Stimulated activated CD8-positive, alpha-beta memory T cell treated with anti-CD3 and anti-CD28 coated beads, Interleukin-4, amount 100 ng/mL, for 4 hours (primary cell): ENCODE data around the gene GSTM3.

Experiments
- DNase-seq, 2 donors: peaks; one replicate each; pipeline ENCODE4 v3.0.0-alpha.2; 2020; ENCODE audit warnings: low read depth in 2 of 2, low spot score in 1 of 2

GSTM3 gene

GRCh38 chr1:109740615-109741373 lies at the start of gene GSTM3:
Gene GSTM3, minus strand, starts transcription at chr1:109741038. Its CDS starts 751 bp downstream, at chr1:109740287.
- no peak for DNase-seq

DNA sequence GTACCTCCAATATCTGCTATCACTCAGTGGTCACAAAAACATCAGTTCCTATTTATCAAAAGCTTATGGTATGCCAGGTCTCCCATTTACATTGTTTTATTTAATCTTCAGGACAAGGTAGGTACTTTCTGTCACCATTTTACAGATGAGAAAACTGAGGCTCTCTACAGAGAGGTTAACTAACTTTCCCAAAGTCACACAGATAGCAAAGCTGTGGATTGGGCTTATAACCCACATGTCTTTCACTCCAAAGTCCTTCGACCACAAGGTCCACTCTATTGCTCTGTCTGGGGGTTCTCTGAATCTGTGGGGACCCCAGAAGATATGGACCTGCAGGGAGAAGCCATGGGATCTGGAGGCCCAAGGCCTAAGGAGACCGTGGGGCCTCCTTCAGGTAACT lies 49.5 kb upstream of the GSTM3 start:
- no peak for DNase-seq

DNA sequence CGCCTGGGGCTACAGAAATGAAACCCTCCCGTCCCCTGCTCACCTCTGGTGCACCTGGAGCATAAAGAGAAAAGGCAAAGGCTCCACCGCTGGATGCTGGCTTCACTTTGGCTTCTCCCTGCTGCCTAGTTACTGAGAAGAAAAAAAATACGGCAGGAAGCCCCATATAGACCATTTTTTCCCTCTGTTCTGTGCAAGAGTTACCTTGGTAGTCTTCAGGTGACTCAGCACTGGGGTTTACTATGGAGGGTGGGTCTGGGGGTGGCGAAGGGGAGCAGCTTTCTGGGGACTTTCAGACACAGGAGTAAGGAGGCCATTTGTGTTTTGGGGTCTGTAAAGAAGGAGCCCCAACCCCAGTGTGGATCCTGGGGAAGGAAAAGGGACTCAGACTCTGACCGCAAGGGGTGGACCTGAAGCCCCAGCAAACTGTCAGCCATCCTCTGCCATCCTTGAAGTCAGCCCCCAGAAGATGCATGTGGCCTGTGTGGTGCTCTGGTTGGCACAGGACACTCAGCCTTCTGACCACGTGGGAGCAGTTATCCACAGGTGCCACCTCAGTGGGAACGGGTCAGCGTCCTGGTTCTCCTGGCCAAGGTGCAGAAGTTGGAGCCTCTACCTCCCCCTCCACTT lies 48.8 kb upstream of the GSTM3 start:
- DNase-seq = no peak

DNA sequence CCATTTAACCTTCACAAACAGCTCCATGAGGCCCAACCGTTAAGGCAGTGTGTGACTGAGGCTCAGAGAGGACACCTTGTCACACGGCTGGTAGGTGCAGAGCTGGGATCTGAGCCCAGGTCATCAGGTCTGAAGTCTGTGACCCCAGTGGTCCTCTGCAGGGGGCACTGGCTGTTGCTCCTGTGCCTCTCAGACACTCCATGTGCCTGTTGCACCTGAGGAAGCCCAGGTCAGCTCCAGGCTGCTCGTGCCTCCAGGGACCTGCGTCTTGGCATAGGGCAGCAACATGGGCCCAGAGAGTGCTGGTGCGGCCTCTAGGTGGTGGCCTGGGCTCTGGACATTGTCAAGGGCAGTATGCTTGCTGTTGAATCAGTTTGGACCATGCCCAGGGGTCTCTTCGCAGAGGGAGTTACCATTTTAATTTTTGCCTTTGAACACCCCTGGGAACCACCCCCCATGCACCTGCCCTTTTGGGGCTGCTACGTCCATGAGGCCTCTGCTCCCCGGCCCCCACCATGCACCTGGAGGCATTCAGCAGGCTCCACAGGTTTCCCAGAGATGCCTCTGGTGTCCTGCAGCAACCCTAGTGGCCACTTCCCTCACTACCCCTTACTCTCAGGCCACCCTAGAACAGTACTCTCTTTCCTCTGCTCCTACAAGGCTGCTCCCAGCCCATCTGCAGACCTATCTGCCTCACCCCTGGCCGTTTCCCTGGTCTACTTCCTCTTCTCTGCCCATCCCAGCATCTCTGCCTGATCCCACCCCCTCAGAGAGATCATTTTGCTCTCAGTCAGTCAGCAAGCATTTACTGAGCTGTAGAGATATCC lies 48.1 kb upstream of the GSTM3 start:
- DNase-seq = no peak

- no peak for DNase-seq
These were observed 47.2 kb upstream of the GSTM3 start for GRCh38 chr1:109787845-109788601.

DNA sequence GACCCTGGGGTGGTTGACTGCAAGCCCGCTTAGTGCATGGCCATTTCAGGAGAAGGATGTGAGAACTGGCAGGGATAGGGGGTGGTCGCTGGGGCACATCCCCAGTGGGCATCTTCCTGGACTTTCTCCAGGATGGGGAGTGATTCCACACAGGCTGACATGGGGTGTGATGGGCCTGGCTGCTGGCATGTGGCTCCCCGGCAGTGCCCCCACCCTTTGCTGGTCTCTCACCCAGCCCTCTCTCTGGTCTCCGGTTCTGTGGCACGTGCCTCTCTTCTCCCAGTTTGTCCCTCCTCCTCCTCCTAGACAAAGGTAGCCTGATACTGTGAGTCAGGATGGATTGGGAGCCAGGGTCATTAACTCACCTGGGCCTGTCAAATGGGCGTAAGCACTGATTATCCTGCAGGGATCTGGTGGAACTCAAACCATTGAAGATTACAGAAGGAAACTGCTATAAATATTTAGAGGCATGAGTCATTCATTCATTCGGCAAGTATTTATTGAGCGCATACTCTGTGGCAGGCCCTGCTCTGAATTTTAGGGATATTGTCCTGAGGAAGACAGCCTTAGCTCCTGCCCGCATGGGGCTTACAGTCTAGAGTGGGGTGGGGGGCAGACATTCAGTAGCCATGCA lies 46.5 kb upstream of the GSTM3 start:
- no peak for DNase-seq

GRCh38 chr1:109786531-109787021 lies 45.7 kb upstream of the GSTM3 start:
- DNase-seq = no peak

GRCh38 chr1:109786112-109786480 lies 45.3 kb upstream of the GSTM3 start:
- DNase-seq = no peak

GRCh38 chr1:109785446-109786111 lies 44.7 kb upstream of the GSTM3 start:
- DNase-seq = no peak

GRCh38 chr1:109784551-109785252 lies 43.9 kb upstream of the GSTM3 start:
- no peak for DNase-seq

DNA sequence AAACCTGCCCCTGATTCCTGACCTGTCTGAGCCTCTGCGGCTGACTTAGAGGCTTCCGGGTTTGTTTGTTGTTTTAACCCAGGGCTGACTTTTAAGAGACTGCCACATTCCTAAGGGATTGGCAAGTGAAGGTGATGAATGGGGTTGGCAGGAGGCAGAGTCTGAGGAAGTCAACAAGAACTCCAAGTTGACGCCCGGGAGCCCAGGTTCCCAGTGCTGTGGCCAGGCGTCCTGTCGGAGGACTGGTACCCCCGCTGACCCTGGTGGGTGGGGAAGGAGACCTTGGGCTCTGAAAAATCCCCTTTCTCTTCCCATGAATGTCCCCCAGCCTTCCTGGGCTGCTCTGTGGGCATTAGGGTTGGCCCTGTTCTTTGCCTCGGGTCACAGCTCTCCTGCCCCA lies 42.6 kb upstream of the GSTM3 start:
- no peak for DNase-seq

DNA sequence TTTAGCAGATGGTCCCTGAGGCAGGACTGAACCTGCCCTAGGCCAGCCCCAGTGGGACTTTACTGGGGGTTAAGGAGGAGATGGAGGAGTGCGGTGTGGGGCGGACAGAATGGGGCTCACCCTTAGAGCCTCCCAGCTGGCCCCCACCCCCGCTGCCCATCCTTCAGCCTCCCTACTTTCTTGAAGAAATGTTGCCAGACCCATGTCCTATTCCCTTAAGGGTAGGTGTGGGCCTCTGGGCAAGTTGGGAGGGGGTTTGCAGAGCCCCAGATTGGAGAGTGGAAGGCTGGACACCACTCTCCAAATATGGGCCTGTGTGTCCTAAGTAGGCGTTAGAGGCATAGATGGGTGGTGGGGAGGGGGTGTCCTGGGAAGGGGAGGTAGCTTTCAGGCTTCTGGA lies 42.1 kb upstream of the GSTM3 start:
- DNase-seq = no peak

- no peak for DNase-seq
These were observed 41.7 kb upstream of the GSTM3 start for GRCh38 chr1:109782514-109782913.

GRCh38 chr1:109781806-109782205 lies 41.0 kb upstream of the GSTM3 start:
- DNase-seq = no peak

GRCh38 chr1:109780982-109781381 lies 40.1 kb upstream of the GSTM3 start:
- DNase-seq = no peak

DNA sequence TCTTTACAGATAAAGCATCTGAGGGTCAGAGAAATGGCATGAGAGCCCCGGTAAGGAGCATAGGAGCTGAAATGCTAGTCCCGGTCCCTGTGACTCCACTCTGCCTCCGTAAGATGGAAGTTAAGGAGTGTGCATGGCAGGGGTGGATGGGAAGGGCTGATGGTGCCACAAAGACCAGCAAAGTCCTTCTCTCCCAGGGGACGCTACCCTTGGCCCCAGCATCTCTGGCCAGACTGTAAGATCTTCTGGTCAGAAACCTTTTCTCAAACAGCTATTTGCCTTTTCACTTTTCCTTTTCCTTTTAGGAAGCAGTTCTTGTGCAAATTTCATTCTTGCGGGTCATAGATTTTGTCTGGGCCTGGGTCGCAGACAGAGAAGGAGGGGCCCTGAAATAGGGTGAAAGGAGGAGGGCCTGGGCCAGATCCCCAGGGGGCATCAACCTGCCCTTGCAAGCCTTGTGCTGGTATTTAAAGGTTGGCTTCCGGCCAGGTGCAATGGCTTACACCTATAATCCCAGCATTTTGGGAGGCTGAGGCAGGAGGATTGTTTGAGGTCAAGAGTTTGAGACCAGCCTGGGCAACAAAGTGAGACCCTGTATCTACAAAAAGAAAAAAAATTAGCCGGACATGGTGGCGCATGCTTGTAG lies 37.3 kb upstream of the GSTM3 start:
- no peak for DNase-seq

- DNase-seq = no peak
These were observed 36.6 kb upstream of the GSTM3 start for GRCh38 chr1:109777436-109777835.

GRCh38 chr1:109776911-109777310 lies 36.1 kb upstream of the GSTM3 start:
- DNase-seq = peak; percentile 50 to 63

GRCh38 chr1:109776206-109776835 lies 35.5 kb upstream of the GSTM3 start:
- DNase-seq = no peak
